AG04450 (cell line): ENCODE data around the gene STAMBP. TPM values are rescaled to one million over a fixed set of nuclear protein-coding genes. Genes with fewer than 3 reads are reported as not detected.
A peak's percentile ranks its signal among the peaks of the same experiment; 100 is the strongest.
"Not testable (repeated sequence)": the region's sequence is repeated elsewhere in the genome, so short reads cannot be mapped to it uniquely, and the experiment has no call there.

Source experiments
- CTCF ChIA-PET: fragments of 300-600, 350-600 bp; formaldehyde crosslinking; extraction: SDS; loops from one replicate; lab custom pipeline; 2022; ENCODE audit warnings: antibody characterized with exemption, inconsistent platforms; lab: Charles Lee
- POLR2A ChIA-PET: fragments of 350-600 bp; formaldehyde crosslinking; extraction: SDS; loops from one replicate; lab custom pipeline; 2021; ENCODE audit warnings: antibody characterized with exemption, inconsistent platforms; lab: Yijun Ruan, JAX
- DNase-seq: peaks from one replicate; pipeline ENCODE4 v3.0.0-alpha.2; 2011; ENCODE audit warnings: low read depth, low spot score
- H3K27ac ChIP-seq: one replicate; pipeline ENCODE4 v1.5.1; 2012; ENCODE audit warnings: low read depth, low read length, control low read depth
- H3K27me3 ChIP-seq: one replicate; pipeline ENCODE4 v1.6.0; 2012; ENCODE audit warnings: low read length; ENCODE audit not compliant: control insufficient read depth, insufficient read depth
- H3K4me3 ChIP-seq: 2 replicates; pipeline ENCODE4 v1.5.1; 2011; ENCODE audit warnings: mild to moderate bottlenecking, low read depth, low read length, control low read depth
- H3K9me3 ChIP-seq: 2 replicates; pipeline ENCODE4 v1.5.1; 2012; ENCODE audit warnings: low read length; ENCODE audit not compliant: control insufficient read depth, insufficient read depth
- CTCF ChIP-seq: IDR thresholded peaks from 2 replicates; pipeline ENCODE4 v1.5.1; 2011; ENCODE audit warnings: low read depth, low read length, control low read depth, inconsistent platforms
- polyA minus RNA-seq: library from RNA; depleted of rRNA, polyadenylated mRNA; stranded (reverse); fragments of >200 nt; gene quantifications from 2 replicates; pipeline ENCODE4 v1.2.3, GENCODE V29; 2011; rRNA and poly(A)+ RNA removed
- polyA plus RNA-seq: library from polyadenylated mRNA; depleted of rRNA; stranded (reverse); fragments of >200 nt; gene quantifications from 2 replicates; pipeline ENCODE4 v1.2.3, GENCODE V29; 2011; rRNA removed

The STAMBP gene
- 48.3 and 54.5 TPM in 2 replicates for polyA plus RNA-seq
- 32.8 and 38.2 TPM in 2 replicates for polyA minus RNA-seq

GRCh38 chr2:73828818-73829570 is at the start of gene STAMBP:
Gene STAMBP (plus strand): TSS chr2:73828961. CDS start chr2:73830857, 1,896 bp downstream.
- H3K27ac ChIP-seq = peak within 1 kb of the TSS; percentile 95
- POLR2A ChIA-PET = interaction anchor here (0.5 to 1.2 kb wide), 9 partner anchors 41 to 563 kb away, joined by 3 to 10 read pairs (median 4); partner anchors contain the start of gene ACTG2
- DNase-seq = peak; percentile 87
- no peaks in the 10 kb centered on the region for H3K27me3 ChIP-seq
- no peaks in the 10 kb centered on the region for H3K9me3 ChIP-seq
- peak within 1 kb of the TSS; percentile 77 for H3K4me3 ChIP-seq
- TF ChIP-seq CTCF = no peak
- CTCF ChIA-PET = interaction anchor here (0.6 to 3.3 kb wide), 7 partner anchors 117 to 506 kb away, joined by 3 to 20 read pairs (median 5); partner anchors contain the start of gene BOLA3

GRCh38 chr2:73779467-73780236 is 49.1 kb upstream of the STAMBP start, which contains the start of gene DUSP11:
Gene DUSP11 (minus strand): TSS chr2:73780103. CDS start chr2:73779974, 129 bp downstream.
- peak; percentile 98 for TF ChIP-seq CTCF
- ChIA-PET POLR2A (interaction anchor here (0.6 kb wide), 1 partner anchor 253 kb away, joined by 3 read pairs; no protein-coding TSS in a partner anchor), CTCF (interaction anchor here (0.7 kb wide), 1 partner anchor 16 kb away, joined by 3 read pairs; no protein-coding TSS in a partner anchor)
- DNase-seq = peak; percentile 87
- Histone ChIP-seq H3K27me3 (no peaks in the 10 kb centered on the region), H3K9me3 (no peaks in the 10 kb centered on the region; the same call in 1 of the 2 replicates), H3K4me3 (peak within 1 kb of the TSS; percentile 100), H3K27ac (peak within 1 kb of the TSS; percentile 89)

- Histone ChIP-seq H3K9me3 (no peaks in the 10 kb centered on the region; the same call in 1 of the 2 replicates), H3K4me3 (peak overlapping the region; percentile 20), H3K27me3 (no peaks in the 10 kb centered on the region), H3K27ac (no peak overlapping the region)
- TF ChIP-seq CTCF = no peak
- POLR2A ChIA-PET = no interaction called here
- CTCF ChIA-PET = interaction anchor here (0.9 to 1.2 kb wide), 2 partner anchors 13 to 44 kb away, joined by 4 read pairs; no protein-coding TSS in a partner anchor
- DNase-seq = no peak
These were observed 48.6 kb upstream of the STAMBP start for GRCh38 chr2:73780237-73780582.

- H3K27ac ChIP-seq, H3K4me3 ChIP-seq, CTCF ChIA-PET, H3K27me3 ChIP-seq, POLR2A ChIA-PET, H3K9me3 ChIP-seq, DNase-seq: not testable (repeated sequence)
These were observed 45.4 kb upstream of the STAMBP start for GRCh38 chr2:73783402-73783801.

- H3K4me3 ChIP-seq, CTCF ChIA-PET, H3K27ac ChIP-seq, H3K9me3 ChIP-seq, DNase-seq, H3K27me3 ChIP-seq, POLR2A ChIA-PET: not testable (repeated sequence)
These were observed 44.9 kb upstream of the STAMBP start, which contains the start of gene C2orf78 for GRCh38 chr2:73783883-73784282. Gene C2orf78 (plus strand): TSS chr2:73784183. CDS start chr2:73784310, 127 bp downstream.
